Measurements from ENCODE around the gene OR2F1. TPM values are rescaled to one million over a fixed set of nuclear protein-coding genes. Genes with fewer than 3 reads are reported as not detected.

The OR2F1 gene
- total RNA-seq, 4 donors from 2014 or later = not detected

DNA sequence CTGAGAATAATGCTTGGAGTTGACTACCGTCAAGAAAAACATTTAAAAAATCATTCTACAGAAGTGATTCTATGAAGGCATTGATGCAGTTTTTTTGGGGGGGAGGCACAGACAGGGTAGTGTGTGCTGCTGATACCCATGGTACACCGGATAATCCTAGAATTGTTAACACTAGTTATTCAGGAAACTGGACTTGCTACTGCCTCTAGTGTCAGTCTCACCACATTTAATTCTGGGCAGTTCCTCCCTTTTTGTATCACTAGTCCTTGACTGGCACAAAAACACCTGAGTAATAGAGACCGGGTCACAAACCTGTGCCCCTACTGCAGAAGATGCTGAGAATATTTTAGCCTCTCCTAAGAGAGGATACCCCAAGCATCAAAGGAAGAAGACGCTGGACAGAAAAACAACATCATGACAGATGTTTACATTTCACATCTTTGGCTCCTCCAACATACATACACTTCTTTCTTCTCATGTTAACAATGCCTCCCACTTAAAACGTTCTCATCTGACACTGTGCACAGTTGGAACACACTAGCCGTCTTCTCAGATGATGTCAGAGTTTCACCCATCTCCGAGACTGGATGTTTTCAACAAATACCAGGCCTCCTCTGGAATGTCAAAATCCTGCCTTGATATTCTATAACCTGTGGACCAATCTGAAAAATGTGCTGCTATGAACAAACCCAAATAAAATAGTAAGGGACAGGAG is 39.5 kb upstream of the OR2F1 start:
- H3K36me3 ChIP-seq = no peaks in the 10 kb centered on the region
- no peak overlapping the region for H3K27ac ChIP-seq
- in situ Hi-C loops (cut with MboI; ENCODE audit: low pct_ligation_motif_present in 1 of 4, low pct_unique_long_range_greater_than_20kb in 1 of 4, low sequenced_read_pairs in 3 of 4) (no loop called here), intact Hi-C loops (cut with DNase I; ENCODE audit: low total_unique reads) (no loop called here)
- no peaks in the 10 kb centered on the region for H3K27me3 ChIP-seq
- WGBS, 2 donors (ENCODE audit: low coverage in 1 of 2) = 59 to 66% methylated on average over 7 of the region's 7 CpGs
- TF ChIP-seq, protein P1, sequence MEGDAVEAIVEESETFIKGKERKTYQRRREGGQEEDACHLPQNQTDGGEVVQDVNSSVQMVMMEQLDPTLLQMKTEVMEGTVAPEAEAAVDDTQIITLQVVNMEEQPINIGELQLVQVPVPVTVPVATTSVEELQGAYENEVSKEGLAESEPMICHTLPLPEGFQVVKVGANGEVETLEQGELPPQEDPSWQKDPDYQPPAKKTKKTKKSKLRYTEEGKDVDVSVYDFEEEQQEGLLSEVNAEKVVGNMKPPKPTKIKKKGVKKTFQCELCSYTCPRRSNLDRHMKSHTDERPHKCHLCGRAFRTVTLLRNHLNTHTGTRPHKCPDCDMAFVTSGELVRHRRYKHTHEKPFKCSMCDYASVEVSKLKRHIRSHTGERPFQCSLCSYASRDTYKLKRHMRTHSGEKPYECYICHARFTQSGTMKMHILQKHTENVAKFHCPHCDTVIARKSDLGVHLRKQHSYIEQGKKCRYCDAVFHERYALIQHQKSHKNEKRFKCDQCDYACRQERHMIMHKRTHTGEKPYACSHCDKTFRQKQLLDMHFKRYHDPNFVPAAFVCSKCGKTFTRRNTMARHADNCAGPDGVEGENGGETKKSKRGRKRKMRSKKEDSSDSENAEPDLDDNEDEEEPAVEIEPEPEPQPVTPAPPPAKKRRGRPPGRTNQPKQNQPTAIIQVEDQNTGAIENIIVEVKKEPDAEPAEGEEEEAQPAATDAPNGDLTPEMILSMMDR (IDR thresholded peaks at IDR 0.05) = no peak
- TF ChIP-seq POLR2A (IDR thresholded peaks at IDR 0.05) (no peak), POLR2AphosphoS5 (IDR thresholded peaks at IDR 0.05) (no peak), EP300 (IDR thresholded peaks at IDR 0.05; ENCODE audit: low read depth) (no peak)
- H3K4me1 ChIP-seq = no peaks in the 10 kb centered on the region
- no peaks in the 10 kb centered on the region for H3K9me3 ChIP-seq
- DNase-seq = no peak
- H3K4me3 ChIP-seq = no peak overlapping the region

DNA sequence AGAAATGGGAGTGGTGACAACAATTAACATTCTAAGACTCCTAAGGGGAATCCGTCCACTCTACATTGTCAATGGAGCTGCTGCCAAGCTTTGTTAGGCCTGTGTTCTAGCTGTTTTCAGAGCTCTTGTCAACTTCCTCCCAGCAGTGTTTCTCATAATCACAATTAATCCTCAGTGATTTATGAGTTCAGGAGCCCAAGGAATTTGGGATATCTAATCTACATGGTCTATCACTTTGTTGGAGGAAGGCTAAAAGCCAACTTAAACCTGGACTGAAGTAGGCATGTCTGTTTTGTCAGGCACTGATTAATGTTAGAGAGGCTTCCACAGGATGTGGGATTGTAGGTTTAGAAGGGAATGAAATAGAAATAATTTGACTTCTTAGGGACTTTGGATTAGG is 29.8 kb upstream of the OR2F1 start:
- TF ChIP-seq, protein P1 (IDR thresholded peaks at IDR 0.05) = no peak
- TF ChIP-seq POLR2AphosphoS5 (IDR thresholded peaks at IDR 0.05) (no peak), EP300 (IDR thresholded peaks at IDR 0.05; ENCODE audit: low read depth) (no peak), POLR2A (IDR thresholded peaks at IDR 0.05) (no peak)
- no peaks in the 10 kb centered on the region for H3K9me3 ChIP-seq
- WGBS, 2 donors (ENCODE audit: low coverage in 1 of 2) = 67% methylated on average over 1 of the region's 1 CpG
- in situ Hi-C loops (cut with MboI; ENCODE audit: low pct_ligation_motif_present in 1 of 4, low pct_unique_long_range_greater_than_20kb in 1 of 4, low sequenced_read_pairs in 3 of 4) (no loop called here), intact Hi-C loops (cut with DNase I; ENCODE audit: low total_unique reads) (no loop called here)
- H3K27me3 ChIP-seq = peaks cover 7% of the 10 kb centered on the region
- H3K4me1 ChIP-seq = no peaks in the 10 kb centered on the region
- no peaks in the 10 kb centered on the region for H3K36me3 ChIP-seq
- H3K27ac ChIP-seq = no peak overlapping the region
- no peak overlapping the region for H3K4me3 ChIP-seq
- no peak for DNase-seq

DNA sequence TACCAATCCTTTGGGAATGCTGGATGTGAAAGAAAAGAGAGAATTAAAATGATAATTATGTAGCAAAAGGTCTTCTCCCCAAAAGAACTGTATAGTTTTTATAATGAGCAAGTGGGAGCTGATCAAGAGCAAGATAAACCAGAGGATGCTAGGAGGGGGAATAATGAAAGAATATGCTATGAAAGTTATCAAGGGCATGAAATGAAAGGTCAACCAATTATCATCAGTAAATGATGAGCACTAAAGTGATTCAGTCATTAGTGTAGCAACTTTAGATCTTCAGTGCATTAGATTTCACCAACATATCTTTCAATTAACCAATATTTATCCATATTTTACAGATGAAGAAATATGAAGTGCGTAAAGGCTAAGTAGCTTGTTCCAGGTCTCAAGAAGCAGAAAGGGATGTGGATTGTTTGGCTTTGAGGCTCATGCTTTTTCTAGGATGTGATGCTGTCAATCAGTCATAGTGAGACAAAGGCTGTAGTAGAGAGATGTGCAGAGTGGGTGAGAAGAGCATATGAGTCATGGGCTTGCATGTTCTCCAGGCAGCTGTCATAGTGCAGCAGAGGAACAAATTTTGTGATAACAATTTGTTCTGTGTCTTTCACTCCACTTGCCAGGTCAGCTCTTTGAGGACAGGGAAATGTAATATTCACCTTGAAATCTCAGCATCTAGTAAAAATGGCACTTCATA is 25.3 kb upstream of the OR2F1 start:
- H3K9me3 ChIP-seq = peaks cover 0 to 4% of the 10 kb centered on the region in 2 donors
- in situ Hi-C loops (cut with MboI; ENCODE audit: low pct_ligation_motif_present in 1 of 4, low pct_unique_long_range_greater_than_20kb in 1 of 4, low sequenced_read_pairs in 3 of 4) (no loop called here), intact Hi-C loops (cut with DNase I; ENCODE audit: low total_unique reads) (no loop called here)
- TF ChIP-seq, protein P1 (IDR thresholded peaks at IDR 0.05) = no peak
- no peak for TF ChIP-seq POLR2A (IDR thresholded peaks at IDR 0.05)
- TF ChIP-seq POLR2AphosphoS5 (IDR thresholded peaks at IDR 0.05) = no peak
- TF ChIP-seq EP300 (IDR thresholded peaks at IDR 0.05; ENCODE audit: low read depth) = no peak
- H3K4me3 ChIP-seq = no peak overlapping the region
- no peak for DNase-seq
- H3K27ac ChIP-seq = no peak overlapping the region
- H3K27me3 ChIP-seq = no peaks in the 10 kb centered on the region
- no peaks in the 10 kb centered on the region for H3K4me1 ChIP-seq
- no peaks in the 10 kb centered on the region for H3K36me3 ChIP-seq
- WGBS, 2 donors (ENCODE audit: low coverage in 1 of 2) = 97% methylated on average over 1 of the region's 1 CpG; no CpG with 5 or more reads in 1 of the 2 donors

DNA sequence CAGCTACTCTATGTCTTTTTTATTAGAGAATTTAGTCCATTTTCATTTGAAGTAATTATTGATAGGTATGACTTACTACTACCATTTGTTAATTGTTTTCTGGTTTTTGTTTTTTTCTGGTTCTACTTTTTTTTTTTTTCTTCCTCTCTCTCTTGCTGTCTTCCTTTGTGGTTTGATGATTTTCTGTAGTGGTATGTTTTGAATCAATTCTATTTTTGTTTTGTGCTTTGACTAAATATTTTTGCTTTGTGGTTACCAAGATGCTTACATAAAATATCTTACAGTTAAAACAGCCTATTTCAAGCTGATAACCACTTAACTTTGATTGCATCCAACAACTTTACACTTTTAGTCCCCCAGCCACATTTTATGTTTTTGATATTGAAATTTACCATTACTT is 22.9 kb upstream of the OR2F1 start:
- TF ChIP-seq EP300 (IDR thresholded peaks at IDR 0.05; ENCODE audit: low read depth) (no peak), POLR2AphosphoS5 (IDR thresholded peaks at IDR 0.05) (no peak), POLR2A (IDR thresholded peaks at IDR 0.05) (no peak)
- TF ChIP-seq, protein P1 (IDR thresholded peaks at IDR 0.05) = no peak
- Histone ChIP-seq H3K36me3 (no peaks in the 10 kb centered on the region), H3K27me3 (no peaks in the 10 kb centered on the region), H3K9me3 (peaks cover 0 to 4% of the 10 kb centered on the region in 2 donors), H3K4me1 (no peaks in the 10 kb centered on the region), H3K27ac (no peak overlapping the region), H3K4me3 (no peak overlapping the region)
- intact Hi-C loops (cut with DNase I; ENCODE audit: low total_unique reads) (no loop called here), in situ Hi-C loops (cut with MboI; ENCODE audit: low pct_ligation_motif_present in 1 of 4, low pct_unique_long_range_greater_than_20kb in 1 of 4, low sequenced_read_pairs in 3 of 4) (no loop called here)
- DNase-seq = no peak
